ENCODE data around the gene ZBTB7C. TPM values are rescaled to one million over a fixed set of nuclear protein-coding genes. Genes with fewer than 3 reads are reported as not detected.

Gene ZBTB7C
- total RNA-seq, 6 experiments from 2014 or later = not detected

DNA sequence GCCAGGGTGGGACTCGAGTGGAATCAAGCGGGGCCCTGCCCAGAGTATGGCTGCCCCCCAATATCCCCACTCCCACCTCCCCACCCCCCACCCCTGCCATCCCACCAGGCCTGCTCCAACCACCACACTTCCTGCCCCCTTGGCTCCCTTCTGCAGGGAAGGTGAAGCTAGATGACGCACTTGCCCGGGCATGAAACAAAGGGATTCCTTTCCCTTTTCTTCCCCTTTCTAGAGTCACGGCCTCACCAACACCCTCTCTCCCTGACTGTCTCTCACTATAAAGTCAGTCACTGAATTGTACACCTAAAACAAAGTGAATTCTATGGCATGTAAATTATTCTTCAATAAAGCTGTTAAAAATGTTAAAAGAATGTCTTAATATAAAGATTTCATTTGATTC lies 16.0 kb downstream of the ZBTB7C start:
- TF ChIP-seq, protein P1, sequence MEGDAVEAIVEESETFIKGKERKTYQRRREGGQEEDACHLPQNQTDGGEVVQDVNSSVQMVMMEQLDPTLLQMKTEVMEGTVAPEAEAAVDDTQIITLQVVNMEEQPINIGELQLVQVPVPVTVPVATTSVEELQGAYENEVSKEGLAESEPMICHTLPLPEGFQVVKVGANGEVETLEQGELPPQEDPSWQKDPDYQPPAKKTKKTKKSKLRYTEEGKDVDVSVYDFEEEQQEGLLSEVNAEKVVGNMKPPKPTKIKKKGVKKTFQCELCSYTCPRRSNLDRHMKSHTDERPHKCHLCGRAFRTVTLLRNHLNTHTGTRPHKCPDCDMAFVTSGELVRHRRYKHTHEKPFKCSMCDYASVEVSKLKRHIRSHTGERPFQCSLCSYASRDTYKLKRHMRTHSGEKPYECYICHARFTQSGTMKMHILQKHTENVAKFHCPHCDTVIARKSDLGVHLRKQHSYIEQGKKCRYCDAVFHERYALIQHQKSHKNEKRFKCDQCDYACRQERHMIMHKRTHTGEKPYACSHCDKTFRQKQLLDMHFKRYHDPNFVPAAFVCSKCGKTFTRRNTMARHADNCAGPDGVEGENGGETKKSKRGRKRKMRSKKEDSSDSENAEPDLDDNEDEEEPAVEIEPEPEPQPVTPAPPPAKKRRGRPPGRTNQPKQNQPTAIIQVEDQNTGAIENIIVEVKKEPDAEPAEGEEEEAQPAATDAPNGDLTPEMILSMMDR (IDR thresholded peaks at IDR 0.05) = no peak
- H3K27me3 Mint-ChIP-seq (ENCODE audit: insufficient read depth) = peaks cover 36% of the 10 kb centered on the region
- no peak for DNase-seq
- peaks cover 36% of the 10 kb centered on the region for H3K4me1 Mint-ChIP-seq (ENCODE audit: low read depth)
- no peaks in the 10 kb centered on the region for H3K9me3 Mint-ChIP-seq
- no peaks in the 10 kb centered on the region for H3K36me3 Mint-ChIP-seq (ENCODE audit: low read depth)
- H3K4me3 Mint-ChIP-seq = peak overlapping the region; percentile 66; the same call in 1 of the 2 replicates
- no peak overlapping the region for H3K27ac Mint-ChIP-seq

DNA sequence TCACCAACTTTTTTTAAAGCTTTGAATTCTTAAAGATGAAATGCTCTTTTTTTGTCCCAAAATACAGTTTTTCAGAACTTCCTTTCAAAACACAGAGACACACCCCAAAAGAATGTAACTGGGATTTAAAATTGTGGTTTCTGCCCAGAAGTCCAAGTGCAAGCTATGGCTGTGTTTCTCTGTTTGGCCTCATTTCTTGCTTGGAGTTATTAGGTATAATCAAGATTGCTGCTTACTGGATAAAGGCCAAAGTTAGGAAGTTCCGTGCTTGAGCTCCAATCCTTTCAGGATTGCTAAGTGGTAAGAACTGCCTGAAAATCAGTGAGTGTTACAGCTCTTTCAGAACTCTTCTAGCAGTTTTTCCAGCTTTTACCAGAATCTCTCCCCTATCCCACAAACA lies 16.9 kb downstream of the ZBTB7C start:
- no peak overlapping the region for H3K4me3 Mint-ChIP-seq
- DNase-seq = no peak
- TF ChIP-seq, protein P1 (IDR thresholded peaks at IDR 0.05) = no peak

DNA sequence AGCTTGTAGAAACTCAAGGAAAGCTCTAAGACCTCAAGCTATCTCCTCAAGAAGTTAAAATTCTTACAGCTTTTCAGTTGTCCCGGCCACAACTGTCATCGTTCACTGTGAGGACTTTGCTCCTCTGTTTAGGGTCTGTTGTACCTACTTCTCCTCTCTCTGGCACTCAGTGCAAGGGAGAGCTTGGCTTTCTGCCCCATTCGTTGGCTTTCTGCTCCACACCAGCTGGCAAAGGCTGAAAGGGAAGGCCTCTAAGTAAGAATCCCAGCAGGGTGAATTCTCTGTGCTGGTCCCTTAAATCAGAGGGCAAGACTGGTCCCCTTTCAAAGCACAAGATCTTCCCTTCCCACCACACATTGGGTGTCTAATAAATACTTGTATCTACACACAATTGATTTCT lies 17.3 kb downstream of the ZBTB7C start:
- Mint-ChIP-seq H3K4me1 (ENCODE audit: low read depth) (peaks cover 36% of the 10 kb centered on the region), H3K27me3 (ENCODE audit: insufficient read depth) (peaks cover 31% of the 10 kb centered on the region), H3K27ac (peak overlapping the region; percentile 10; the same call in 1 of the 2 replicates), H3K36me3 (ENCODE audit: low read depth) (no peaks in the 10 kb centered on the region), H3K4me3 (no peak overlapping the region), H3K9me3 (no peaks in the 10 kb centered on the region)
- TF ChIP-seq, protein P1 (IDR thresholded peaks at IDR 0.05) = no peak
- DNase-seq = no peak

More for the DNA sequence above, 16.9 kb downstream of the ZBTB7C start:
- Mint-ChIP-seq H3K27me3 (ENCODE audit: insufficient read depth) (peaks cover 29% of the 10 kb centered on the region), H3K4me1 (ENCODE audit: low read depth) (peaks cover 36% of the 10 kb centered on the region), H3K27ac (peak overlapping the region; percentile 10; the same call in 1 of the 2 replicates), H3K9me3 (no peaks in the 10 kb centered on the region), H3K36me3 (ENCODE audit: low read depth) (no peaks in the 10 kb centered on the region)

DNA sequence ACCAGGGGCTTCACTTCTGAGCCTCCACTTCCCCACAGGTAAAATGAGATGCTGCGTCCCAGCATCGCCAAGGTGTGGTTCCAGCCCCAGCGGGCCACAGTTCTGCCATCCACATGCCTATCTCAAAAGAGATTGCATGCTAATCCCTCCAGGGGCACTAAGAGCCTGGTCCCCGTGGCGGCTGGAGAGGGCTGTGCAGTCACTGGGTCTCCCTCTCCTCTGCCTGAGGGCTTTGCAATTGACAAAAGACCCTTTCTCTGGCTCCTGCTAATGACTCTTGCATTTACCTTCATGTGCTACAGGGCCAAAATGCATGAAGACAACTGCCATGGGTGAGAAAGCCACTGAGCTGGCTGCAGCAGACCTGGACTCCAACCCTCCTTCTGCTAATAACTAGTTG lies 18.5 kb downstream of the ZBTB7C start:
- Mint-ChIP-seq H3K4me3 (no peak overlapping the region), H3K9me3 (no peaks in the 10 kb centered on the region), H3K27ac (no peak overlapping the region)

DNA sequence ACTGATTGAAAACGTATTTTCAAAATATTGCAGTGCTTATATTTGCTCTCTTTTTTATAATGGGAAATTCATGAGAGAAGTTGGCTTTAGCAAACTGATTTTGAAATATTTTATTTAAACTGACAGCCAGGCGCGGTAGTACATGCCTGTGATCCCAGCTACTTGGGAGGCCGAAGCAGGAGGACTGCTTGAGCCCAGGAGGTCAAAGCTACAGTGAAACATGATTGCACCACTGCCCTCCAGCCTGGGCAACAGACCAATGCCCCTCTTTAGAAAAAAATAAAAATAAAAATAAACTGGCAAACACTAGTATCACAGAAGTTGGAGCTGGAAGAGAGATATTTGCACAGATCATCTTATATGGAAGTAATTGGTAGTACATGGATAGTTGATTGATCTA lies 20.7 kb downstream of the ZBTB7C start:
- Mint-ChIP-seq H3K36me3 (ENCODE audit: low read depth) (no peaks in the 10 kb centered on the region), H3K4me3 (no peak overlapping the region), H3K27me3 (ENCODE audit: insufficient read depth) (peaks cover 34% of the 10 kb centered on the region), H3K9me3 (no peaks in the 10 kb centered on the region), H3K27ac (no peak overlapping the region), H3K4me1 (ENCODE audit: low read depth) (peaks cover 33% of the 10 kb centered on the region)
- DNase-seq = no peak
- TF ChIP-seq, protein P1 (IDR thresholded peaks at IDR 0.05) = no peak

More for the DNA sequence above, 18.5 kb downstream of the ZBTB7C start:
- no peak for DNase-seq
- TF ChIP-seq, protein P1 (IDR thresholded peaks at IDR 0.05) = no peak
- Mint-ChIP-seq H3K36me3 (ENCODE audit: low read depth) (no peaks in the 10 kb centered on the region), H3K4me1 (ENCODE audit: low read depth) (peaks cover 36% of the 10 kb centered on the region), H3K27me3 (ENCODE audit: insufficient read depth) (peaks cover 27% of the 10 kb centered on the region)

DNA sequence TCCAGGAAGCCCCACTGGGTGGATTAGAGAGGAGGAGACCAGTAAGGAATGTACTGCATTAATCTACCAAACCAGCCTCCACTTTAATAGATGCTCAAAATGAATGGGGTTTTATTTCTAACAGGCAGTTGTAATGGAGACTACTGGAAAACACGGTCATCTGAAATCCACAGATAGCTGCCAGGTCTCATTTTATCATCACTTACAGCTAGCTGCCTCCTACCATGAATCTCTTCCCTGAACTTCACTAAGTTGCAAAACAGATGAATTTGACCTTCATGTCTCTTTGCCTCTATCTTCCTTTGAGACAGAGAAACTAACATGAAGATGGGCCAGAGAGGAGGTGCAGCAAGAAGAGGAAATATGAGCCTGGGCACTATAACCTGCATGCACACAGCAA lies 21.9 kb downstream of the ZBTB7C start:
- H3K4me3 Mint-ChIP-seq = no peak overlapping the region
- no peak for DNase-seq
- H3K9me3 Mint-ChIP-seq = no peaks in the 10 kb centered on the region
- H3K36me3 Mint-ChIP-seq (ENCODE audit: low read depth) = no peaks in the 10 kb centered on the region
- no peak overlapping the region for H3K27ac Mint-ChIP-seq
- H3K27me3 Mint-ChIP-seq (ENCODE audit: insufficient read depth) = peaks cover 36% of the 10 kb centered on the region
- TF ChIP-seq, protein P1 (IDR thresholded peaks at IDR 0.05) = no peak
- peaks cover 21% of the 10 kb centered on the region for H3K4me1 Mint-ChIP-seq (ENCODE audit: low read depth)

Data from HFFc6 (cell line).